ENCODE results near the gene VSTM1. TPM values are rescaled to one million over a fixed set of nuclear protein-coding genes. Genes with fewer than 3 reads are reported as not detected.

VSTM1 gene
- total and polyA plus RNA-seq, 2 of the 4 experiments (the other 2 are of a cell fraction) = not detected

GRCh38 chr19:54013866-54014265, 49.8 kb downstream of the VSTM1 start:
- in situ Hi-C loops (cut with MboI; ENCODE audit: low sequenced_read_pairs) = no loop called here
- H3K56ac ChIP-seq (ENCODE audit: extremely low read depth, insufficient read depth, low read length) = no peak overlapping the region
- BruUV-seq (replicated peaks) = no TSS peak
- no peak overlapping the region for H3K4ac ChIP-seq (ENCODE audit: low read depth, low read length)
- H4K8ac ChIP-seq (ENCODE audit: low read depth in 2 of 2, low read length in 2 of 2) = no peak overlapping the region
- no peak for TF ChIP-seq RCOR1 (IDR thresholded peaks at IDR 0.05; ENCODE audit: insufficient replicate concordance, low read length)
- no peak for TF ChIP-seq SMC3 (IDR thresholded peaks at IDR 0.05; ENCODE audit: low read depth, low read length)
- TF ChIP-seq FOS (IDR thresholded peaks at IDR 0.05; ENCODE audit: low read depth, low read length) = no peak
- TF ChIP-seq CHD1 (IDR thresholded peaks at IDR 0.05; ENCODE audit: low read depth, low read length) = no peak
- TF ChIP-seq RAD21 (IDR thresholded peaks at IDR 0.05; ENCODE audit: low read length) = no peak
- TF ChIP-seq MAFK (IDR thresholded peaks at IDR 0.05; ENCODE audit: low read depth, low read length) = no peak
- no peak for TF ChIP-seq BHLHE40 (IDR thresholded peaks at IDR 0.05; ENCODE audit: low read depth, low read length)
- TF ChIP-seq POLR2A (IDR thresholded peaks at IDR 0.05; ENCODE audit: low read depth, low read length) = no peak
- TF ChIP-seq CEBPB (IDR thresholded peaks at IDR 0.05; ENCODE audit: low read depth, low read length) = no peak
- no peaks in the 10 kb centered on the region for H3K36me3 ChIP-seq (ENCODE audit: control insufficient read depth, insufficient read depth, low read length)
- H3K14ac ChIP-seq (replicated peaks; ENCODE audit: low read depth, low read length) = no peak overlapping the region
- no peak overlapping the region for H2BK5ac ChIP-seq (ENCODE audit: low read depth, low read length, poor library complexity, severe bottlenecking)
- H2AFZ ChIP-seq (replicated peaks; ENCODE audit: low read length, poor library complexity) = no peak overlapping the region
- no peak overlapping the region for H2AK9ac ChIP-seq (replicated peaks; ENCODE audit: low read depth, low read length, poor library complexity)
- H2AK5ac ChIP-seq (ENCODE audit: low read depth, low read length) = no peak overlapping the region
- H3K9me1 ChIP-seq (ENCODE audit: insufficient read depth, low read length) = no peaks in the 10 kb centered on the region
- DNase-seq (no peak), ATAC-seq (ENCODE audit: low read depth) (no peak)
- H4K91ac ChIP-seq (ENCODE audit: insufficient read depth, low read depth, low read length) = no peak overlapping the region
- H4K20me1 ChIP-seq (ENCODE audit: insufficient read depth, low read length) = no peaks in the 10 kb centered on the region
- intact Hi-C loops (cut with micrococcal nuclease) = no loop called here
- H3K79me1 ChIP-seq (ENCODE audit: low read depth in 1 of 2, low read length in 2 of 2) = no peaks in the 10 kb centered on the region
- no peaks in the 10 kb centered on the region for H3K27me3 ChIP-seq (ENCODE audit: control insufficient read depth, insufficient read depth, low read length)
- H3K23ac ChIP-seq (ENCODE audit: low read depth, low read length) = no peak overlapping the region
- H3K27ac ChIP-seq (ENCODE audit: insufficient read depth, low read length) = no peak overlapping the region
- H4K5ac ChIP-seq (ENCODE audit: low read depth, low read length) = no peak overlapping the region
- no peak overlapping the region for H3K18ac ChIP-seq (ENCODE audit: low read depth, low read length)
- no peak overlapping the region for H3K4me3 ChIP-seq (ENCODE audit: insufficient read depth, low read depth, low read length)
- H3K4me2 ChIP-seq (ENCODE audit: low read depth, low read length) = no peak overlapping the region
- no peak overlapping the region for H2BK15ac ChIP-seq (ENCODE audit: low read depth, low read length)
- no CpG with 5 or more reads among the region's 8 CpGs for WGBS, 2 experiments (ENCODE audit: extremely low coverage in 2 of 2, insufficient read length in 1 of 2)
- H3K9ac ChIP-seq (ENCODE audit: low read depth, low read length) = no peak overlapping the region
- dilution Hi-C loops (cut with HindIII; ENCODE audit: low sequenced_read_pairs, unreplicated experiment) = no loop called here
- no peak overlapping the region for H2BK120ac ChIP-seq (ENCODE audit: low read depth, low read length)
- H3K4me1 ChIP-seq (ENCODE audit: control insufficient read depth, insufficient read depth, low read length) = no peaks in the 10 kb centered on the region
- CTCF ChIA-PET = interaction anchor here (0.9 kb wide), 1 partner anchor 16 kb away, joined by 3 read pairs; no protein-coding TSS in a partner anchor
- no peak overlapping the region for H2BK20ac ChIP-seq (ENCODE audit: low read depth, low read length)
- POLR2A ChIA-PET (ENCODE audit: unreplicated experiment) = no interaction called here
- peaks cover 3% of the 10 kb centered on the region; the same call in 1 of the 2 replicates for H3K9me3 ChIP-seq (ENCODE audit: control insufficient read depth, insufficient read depth, low read length)
